ACC112 (cell line): ENCODE results near the gene SHROOM3.

ENCODE experiments used
- H2AFZ ChIP-seq: fragments of 200-600 bp; sonication (generic); one replicate; pipeline ENCODE4 v1.6.0; 2017; ENCODE audit warnings: antibody characterized with exemption, low read length; ENCODE audit not compliant: unreplicated experiment
- H3K27ac ChIP-seq: fragments of 200-600 bp; sonication (generic); 2 replicates; pipeline ENCODE4 v1.5.1; 2014; ENCODE audit warnings: low read depth, mild to moderate bottlenecking, antibody characterized with exemption, low read length, moderate library complexity
- H3K27me3 ChIP-seq: fragments of 200-600 bp; sonication (generic); 2 replicates; pipeline ENCODE4 v1.6.1; 2014; ENCODE audit warnings: mild to moderate bottlenecking, antibody characterized with exemption, low read length, moderate library complexity, mixed read lengths; ENCODE audit not compliant: insufficient read depth
- H3K36me3 ChIP-seq: fragments of 200-600 bp; sonication (generic); 2 replicates; pipeline ENCODE4 v1.6.1; 2016; ENCODE audit warnings: mild to moderate bottlenecking, antibody characterized with exemption, low read length, moderate library complexity, mixed read lengths; ENCODE audit not compliant: insufficient read depth
- H3K4me1 ChIP-seq: fragments of 200-600 bp; sonication (generic); one replicate; pipeline ENCODE4 v1.6.1; 2016; ENCODE audit warnings: low read length, mixed read lengths; ENCODE audit not compliant: insufficient read depth, unreplicated experiment, control insufficient read depth
- H3K4me3 ChIP-seq: fragments of 200-600 bp; sonication (generic); 2 replicates; pipeline ENCODE4 v1.5.1; 2014; ENCODE audit warnings: mild to moderate bottlenecking, low read depth, low read length
- H3K79me2 ChIP-seq: fragments of 200-600 bp; sonication (generic); one replicate; pipeline ENCODE4 v1.6.0; 2016; ENCODE audit warnings: low read length; ENCODE audit not compliant: control insufficient read depth, unreplicated experiment, insufficient read depth

SHROOM3 gene

DNA sequence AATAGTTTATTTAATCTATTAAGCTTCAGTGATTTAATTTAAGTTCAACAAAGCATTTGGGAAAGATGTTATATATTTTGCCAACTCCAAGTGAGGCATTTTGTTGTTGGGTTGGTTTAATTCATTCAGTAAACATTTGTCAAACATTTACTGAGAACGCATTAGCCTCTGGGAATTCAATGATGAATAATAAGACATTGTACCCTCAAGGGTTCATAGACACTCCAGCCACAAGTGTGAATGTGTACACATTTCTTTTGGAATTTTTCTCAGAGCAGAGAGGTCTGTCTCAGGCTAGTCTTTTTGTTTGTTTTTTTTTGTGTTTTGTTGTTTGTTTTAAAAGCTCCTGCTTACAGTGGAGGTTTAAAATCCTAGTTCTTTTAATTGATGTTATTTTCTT is 259.0 kb downstream of the SHROOM3 start:
- no peaks in the 10 kb centered on the region for H3K79me2 ChIP-seq
- no peak overlapping the region for H3K27ac ChIP-seq

DNA sequence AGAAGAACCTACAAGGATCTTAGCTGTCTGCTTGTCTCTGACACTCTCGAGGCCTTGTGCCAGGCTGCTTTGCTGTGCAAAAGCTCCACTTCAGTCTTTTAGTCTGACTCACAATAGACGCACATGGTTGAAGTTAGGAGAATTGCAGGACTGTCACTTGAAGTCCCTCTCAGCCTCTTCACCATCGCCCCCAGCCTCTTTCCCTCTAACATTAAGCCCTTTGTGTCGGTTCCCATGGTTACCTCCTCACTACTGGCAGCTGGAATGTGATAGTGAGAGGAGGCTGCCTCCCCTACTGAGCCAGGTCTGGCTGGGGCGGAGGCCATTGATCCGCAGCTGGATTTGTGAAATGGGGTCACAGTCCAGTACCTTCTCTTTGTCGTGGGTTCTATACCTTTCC is 261.1 kb downstream of the SHROOM3 start:
- peaks cover 8% of the 10 kb centered on the region; the same call in 1 of the 2 replicates for H3K27me3 ChIP-seq
- H2AFZ ChIP-seq = no peak overlapping the region
- H3K79me2 ChIP-seq = no peaks in the 10 kb centered on the region
- H3K36me3 ChIP-seq = no peaks in the 10 kb centered on the region
- H3K4me3 ChIP-seq = no peak overlapping the region
- no peaks in the 10 kb centered on the region for H3K4me1 ChIP-seq
- no peak overlapping the region for H3K27ac ChIP-seq

More for the DNA sequence above, 259.0 kb downstream of the SHROOM3 start:
- H3K27me3 ChIP-seq = peaks cover 9% of the 10 kb centered on the region; the same call in 1 of the 2 replicates
- peaks cover 4% of the 10 kb centered on the region for H3K4me1 ChIP-seq
- H3K4me3 ChIP-seq = no peak overlapping the region
- H3K36me3 ChIP-seq = no peaks in the 10 kb centered on the region
- no peak overlapping the region for H2AFZ ChIP-seq

DNA sequence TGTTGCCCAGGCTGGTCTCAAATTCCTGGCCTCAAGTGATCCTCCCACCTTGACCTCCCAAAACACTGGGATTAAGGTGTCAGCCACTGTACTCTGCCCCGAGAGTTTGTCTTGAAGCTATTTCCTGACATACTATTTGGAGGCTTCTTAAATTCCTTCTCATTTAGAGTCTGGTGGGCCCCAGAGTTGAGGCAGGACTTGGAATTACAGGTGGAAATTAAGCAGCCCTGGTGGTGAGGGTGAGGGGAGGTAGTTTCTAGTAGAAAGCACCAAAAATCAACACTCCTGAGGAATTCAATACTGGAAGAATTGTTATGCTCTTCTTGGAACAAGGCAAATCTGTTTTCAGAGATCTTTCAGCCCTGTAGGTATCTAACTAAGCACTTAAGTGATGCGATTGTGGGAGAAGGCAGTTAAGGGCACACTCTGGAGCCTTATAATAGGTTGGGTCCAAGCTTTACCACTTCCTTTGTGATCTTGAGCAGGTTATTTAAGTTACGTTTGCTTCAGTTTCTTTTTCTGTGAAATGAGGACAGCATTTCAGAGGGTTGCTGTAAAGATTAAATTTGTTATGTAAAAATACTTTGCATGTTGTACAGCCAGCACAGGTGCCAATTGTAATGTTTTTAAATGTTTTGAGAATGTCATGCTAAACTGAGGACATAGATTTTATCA is 262.2 kb downstream of the SHROOM3 start:
- Histone ChIP-seq H3K27me3 (no peaks in the 10 kb centered on the region), H3K79me2 (no peaks in the 10 kb centered on the region), H3K27ac (no peak overlapping the region), H3K36me3 (no peaks in the 10 kb centered on the region), H2AFZ (no peak overlapping the region), H3K4me3 (no peak overlapping the region), H3K4me1 (no peaks in the 10 kb centered on the region)

DNA sequence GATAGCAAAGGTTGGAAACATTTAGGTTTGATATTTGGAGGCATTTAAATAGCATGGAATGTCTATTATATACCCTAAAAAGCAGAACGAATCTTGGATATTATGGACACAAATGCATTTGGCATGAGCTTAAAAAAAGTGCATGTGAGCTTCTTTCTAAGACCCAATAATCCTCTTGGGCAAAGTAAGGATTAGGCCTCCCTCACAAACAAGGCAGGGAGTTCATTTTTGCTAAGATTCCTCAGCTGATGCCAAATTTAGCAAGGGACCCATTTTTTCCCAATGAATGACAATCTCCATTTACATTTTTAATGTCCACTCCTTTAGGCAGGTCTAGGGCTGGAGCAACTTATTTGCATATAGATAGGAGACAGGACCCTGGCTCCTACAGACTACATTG is 263.1 kb downstream of the SHROOM3 start:
- Histone ChIP-seq H3K36me3 (no peaks in the 10 kb centered on the region), H3K4me1 (peaks cover 4% of the 10 kb centered on the region), H3K4me3 (no peak overlapping the region), H3K27me3 (no peaks in the 10 kb centered on the region), H3K79me2 (no peaks in the 10 kb centered on the region), H2AFZ (no peak overlapping the region), H3K27ac (no peak overlapping the region)

DNA sequence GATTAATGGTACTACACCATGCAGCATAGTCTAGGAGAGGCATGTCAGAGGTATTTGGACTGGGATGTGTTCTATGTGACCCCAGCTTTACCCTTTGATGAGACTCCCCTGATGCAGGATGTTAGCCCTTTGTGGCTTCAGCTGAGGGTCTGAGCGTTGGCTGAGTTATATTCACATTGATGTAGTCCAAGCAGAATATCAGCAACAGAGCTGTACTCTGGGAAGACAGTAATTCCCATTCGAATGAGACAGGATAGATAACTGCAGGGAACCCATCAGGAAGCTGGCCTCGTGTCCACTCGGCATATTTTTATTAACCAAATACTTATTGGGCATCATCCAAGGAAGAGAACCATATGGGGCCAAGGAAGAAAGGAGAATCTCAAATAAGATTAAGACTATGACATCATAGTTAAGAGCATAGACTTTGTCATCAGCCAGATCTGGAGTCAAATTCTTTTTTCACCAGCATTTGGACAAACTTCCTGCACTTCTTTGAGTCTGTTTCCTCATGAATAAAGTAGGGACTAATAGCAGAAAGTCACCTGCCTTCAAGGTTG is 264.8 kb downstream of the SHROOM3 start:
- Histone ChIP-seq H3K36me3 (no peaks in the 10 kb centered on the region), H3K79me2 (no peaks in the 10 kb centered on the region), H3K4me1 (peaks cover 21% of the 10 kb centered on the region), H3K27ac (no peak overlapping the region), H3K4me3 (no peak overlapping the region), H2AFZ (no peak overlapping the region), H3K27me3 (no peaks in the 10 kb centered on the region)

DNA sequence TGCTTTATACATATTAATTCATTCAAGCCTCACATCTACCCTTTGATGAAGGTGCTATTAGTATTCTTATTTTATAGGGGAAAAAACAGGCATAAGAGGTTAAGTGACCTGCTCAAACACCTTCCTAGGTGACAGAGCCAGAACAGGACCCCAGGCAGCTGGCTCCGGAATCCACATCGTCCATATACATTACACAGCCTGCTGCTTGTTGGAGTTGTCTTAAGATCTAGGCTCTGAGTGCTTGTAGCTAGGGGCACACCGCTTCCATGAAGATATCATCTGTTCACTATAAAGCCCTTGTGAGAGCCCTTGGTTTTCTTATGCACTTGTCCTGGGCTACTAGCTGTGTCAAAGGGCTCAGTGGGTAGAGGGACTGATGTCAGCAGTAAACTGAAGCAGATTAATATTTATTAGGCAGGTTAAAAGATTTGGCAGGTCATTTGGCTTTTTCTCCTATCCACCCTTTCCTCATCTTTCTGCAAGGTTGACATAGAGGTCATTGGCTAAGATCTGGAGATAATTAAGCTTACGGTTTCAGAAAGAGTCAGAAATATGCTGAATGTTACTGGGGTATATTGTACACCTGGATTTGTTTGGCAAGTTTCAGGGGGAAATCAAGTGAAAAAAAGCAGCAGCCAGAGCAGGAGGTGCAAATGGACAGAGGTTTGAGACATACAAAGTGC is 267.6 kb downstream of the SHROOM3 start:
- Histone ChIP-seq H3K4me1 (peaks cover 23% of the 10 kb centered on the region), H3K27me3 (no peaks in the 10 kb centered on the region), H3K27ac (no peak overlapping the region), H3K79me2 (no peaks in the 10 kb centered on the region), H3K4me3 (no peak overlapping the region), H3K36me3 (no peaks in the 10 kb centered on the region), H2AFZ (no peak overlapping the region)

DNA sequence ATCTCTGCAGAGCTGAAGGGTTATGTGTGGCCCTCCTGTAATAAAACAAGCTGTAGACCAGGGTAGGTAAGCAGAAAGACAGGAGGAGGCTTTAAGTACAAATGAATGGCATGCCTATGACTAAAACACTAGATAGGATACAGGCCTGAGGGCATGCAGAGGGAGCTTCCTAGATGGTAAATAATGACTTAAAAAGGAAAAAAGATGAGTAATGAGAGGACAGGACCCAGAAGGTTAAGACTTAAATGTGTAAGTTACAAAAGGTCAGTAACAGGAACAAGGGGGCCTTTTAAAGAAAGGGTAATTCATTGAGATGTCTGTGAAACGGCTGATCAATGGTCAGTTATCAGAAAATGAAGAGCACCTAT is 268.1 kb downstream of the SHROOM3 start:
- Histone ChIP-seq H3K36me3 (no peaks in the 10 kb centered on the region), H2AFZ (no peak overlapping the region), H3K4me1 (peaks cover 23% of the 10 kb centered on the region), H3K27me3 (no peaks in the 10 kb centered on the region), H3K27ac (0 out of 2 replicates have a peak overlapping the region, but pooled peaks have one; percentile 14), H3K4me3 (no peak overlapping the region), H3K79me2 (no peaks in the 10 kb centered on the region)

DNA sequence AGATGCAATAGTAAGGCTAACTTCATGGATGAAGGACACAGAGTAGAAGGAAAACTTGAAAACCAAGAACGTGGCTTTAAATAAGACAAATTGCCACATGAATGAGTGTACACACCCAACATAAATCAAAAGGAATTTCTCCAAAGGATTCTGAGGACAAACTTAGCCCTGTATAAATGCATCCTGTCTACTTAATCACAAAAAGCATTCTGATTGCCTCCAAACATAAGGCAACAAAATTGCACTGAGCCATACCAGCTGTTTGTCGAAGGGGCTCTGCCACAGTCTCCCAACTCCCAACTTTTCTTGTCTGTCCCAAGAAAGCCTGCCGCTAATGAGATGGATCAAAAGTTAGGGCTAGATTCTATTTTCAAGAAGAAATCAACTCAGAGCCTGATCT is 268.6 kb downstream of the SHROOM3 start:
- Histone ChIP-seq H3K4me1 (peaks cover 23% of the 10 kb centered on the region), H3K27ac (peak overlapping the region; percentile 14; the same call in 1 of the 2 replicates), H3K79me2 (no peaks in the 10 kb centered on the region), H2AFZ (no peak overlapping the region), H3K4me3 (no peak overlapping the region), H3K36me3 (no peaks in the 10 kb centered on the region), H3K27me3 (no peaks in the 10 kb centered on the region)

DNA sequence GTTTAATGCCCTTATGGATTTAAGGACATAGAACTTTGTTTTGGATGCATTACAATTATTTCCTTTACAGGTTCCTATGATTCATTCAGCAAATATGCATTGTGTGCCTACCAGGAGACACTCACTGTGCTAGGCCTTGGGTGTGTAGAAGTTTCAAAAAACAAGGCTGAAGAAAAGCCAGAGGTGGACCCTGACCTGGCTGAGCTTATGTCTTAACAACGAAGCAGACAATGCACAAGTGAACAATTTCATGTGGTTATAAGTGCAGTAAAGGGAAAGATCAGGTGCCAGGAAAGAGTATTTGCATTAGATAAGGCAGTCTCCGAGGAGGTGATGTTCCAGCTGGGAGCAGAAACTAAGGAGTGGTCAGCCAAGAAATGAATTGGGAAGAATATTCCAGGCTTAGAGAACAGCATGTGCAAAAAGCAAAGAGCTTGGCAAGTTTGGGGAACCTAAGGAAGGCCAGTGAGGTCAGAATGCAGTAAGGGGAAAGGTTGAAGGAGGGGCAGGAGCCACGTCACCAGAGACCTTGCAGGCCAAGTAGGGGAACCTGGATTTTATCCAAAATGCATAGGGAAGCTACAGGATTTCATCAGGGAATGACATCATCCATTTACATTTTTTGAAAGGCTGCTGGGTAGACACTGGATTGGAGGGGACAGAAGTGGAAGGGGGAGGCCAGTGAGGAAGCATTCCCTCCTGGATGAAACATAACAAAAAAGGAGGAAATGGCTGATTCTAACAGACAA is 269.3 kb downstream of the SHROOM3 start:
- Histone ChIP-seq H3K4me1 (peaks cover 23% of the 10 kb centered on the region), H3K4me3 (no peak overlapping the region), H3K27ac (peak overlapping the region; percentile 32; the same call in 1 of the 2 replicates)

DNA sequence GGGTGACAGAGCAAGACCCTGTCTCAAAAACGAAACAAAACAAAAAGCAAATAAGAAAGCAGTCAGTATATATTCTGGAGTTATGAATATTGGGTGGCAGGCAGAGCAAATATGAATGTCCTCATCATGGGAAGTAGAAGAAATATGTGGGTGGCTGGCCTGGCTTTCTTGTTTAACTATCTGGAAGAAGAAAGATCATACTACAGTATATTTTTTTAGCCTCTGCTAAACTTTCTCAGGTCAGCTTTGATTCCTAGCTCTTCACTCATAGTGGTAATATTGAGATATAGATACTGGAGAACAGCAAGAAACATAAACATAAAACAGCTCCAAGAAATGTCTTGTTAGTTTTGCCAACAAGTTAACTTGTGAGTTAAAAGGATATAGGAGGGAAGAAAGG is 270.4 kb downstream of the SHROOM3 start:
- no peak overlapping the region for H3K27ac ChIP-seq

More for the DNA sequence above, 269.3 kb downstream of the SHROOM3 start:
- Histone ChIP-seq H3K79me2 (no peaks in the 10 kb centered on the region), H3K36me3 (no peaks in the 10 kb centered on the region), H2AFZ (no peak overlapping the region), H3K27me3 (no peaks in the 10 kb centered on the region)

More for the DNA sequence above, 270.4 kb downstream of the SHROOM3 start:
- Histone ChIP-seq H3K4me3 (no peak overlapping the region), H3K79me2 (no peaks in the 10 kb centered on the region), H3K4me1 (peaks cover 23% of the 10 kb centered on the region), H2AFZ (no peak overlapping the region), H3K27me3 (no peaks in the 10 kb centered on the region), H3K36me3 (no peaks in the 10 kb centered on the region)
